Measurements from ENCODE around the gene IL18R1.

- TF ChIP-seq EZH2phosphoT487 (IDR thresholded peaks at IDR 0.05; ENCODE audit: insufficient read depth, low read depth), result no peak
- TF ChIP-seq EZH2 (IDR thresholded peaks at IDR 0.05; ENCODE audit: insufficient read depth, poor library complexity, severe bottlenecking), result no peak
Observed at GRCh38 chr2:102350137-102350793, 5.3 kb upstream of the IL18R1 start.
